ENCODE measurements around the gene MED13L. TPM values are rescaled to one million over a fixed set of nuclear protein-coding genes. Genes with fewer than 3 reads are reported as not detected.

MED13L gene
- total and polyA plus RNA-seq, 2 donors (not counting 3 experiments of a cell fraction or from before 2014, with no cell fraction given) = 27.4 to 93.6 TPM

- no peak for FAIRE-seq
- Histone ChIP-seq H3K9ac (replicated peaks; ENCODE audit: extremely low read depth, insufficient read depth, low read length) (no peak overlapping the region), H3K27ac (ENCODE audit: insufficient read depth, low read depth, low read length) (no peak overlapping the region), H3K4me3 (replicated peaks in 1 of 3; ENCODE audit: insufficient read depth in 1 of 3, low read depth in 1 of 3, low read length in 3 of 3) (no peak overlapping the region), H3K4me2 (ENCODE audit: insufficient read depth, low read length) (no peak overlapping the region), H3K4me1 (ENCODE audit: control insufficient read depth, extremely low read depth, insufficient read depth, low read length) (peaks cover 13% of the 10 kb centered on the region), H3K27me3 (ENCODE audit: control insufficient read depth in 2 of 2, insufficient read depth in 2 of 2, low read length in 2 of 2) (no peaks in the 10 kb centered on the region), H4K20me1 (replicated peaks; ENCODE audit: control insufficient read depth, extremely low read depth, insufficient read depth, low read length) (peaks cover 29% of the 10 kb centered on the region), H3K9me3 (replicated peaks; ENCODE audit: control insufficient read depth, insufficient read depth, low read length) (no peaks in the 10 kb centered on the region), H3K36me3 (ENCODE audit: control insufficient read depth in 2 of 2, extremely low read depth in 1 of 2, insufficient read depth in 2 of 2, low read length in 2 of 2) (no peaks in the 10 kb centered on the region), H3K9me1 (replicated peaks; ENCODE audit: control insufficient read depth, extremely low read depth, insufficient read depth, low read length) (no peaks in the 10 kb centered on the region), H2AFZ (ENCODE audit: low read depth, low read length) (no peak overlapping the region), H3K79me2 (ENCODE audit: control insufficient read depth, insufficient read depth, low read length) (peaks cover 92% of the 10 kb centered on the region)
- POLR2A ChIA-PET = no interaction called here
- CTCF ChIA-PET = interaction anchor here (1.5 to 1.9 kb wide), 2 partner anchors 123 to 265 kb away, joined by 5 read pairs; no protein-coding TSS in a partner anchor
- intact Hi-C loops (cut with micrococcal nuclease) = no loop called here
- BruUV-seq (replicated peaks) = no TSS peak
- no peak for TF ChIP-seq POLR2AphosphoS5 (IDR thresholded peaks at IDR 0.05; ENCODE audit: insufficient read depth, low read depth, low read length)
- TF ChIP-seq GATA2 (IDR thresholded peaks at IDR 0.05; ENCODE audit: insufficient read depth, insufficient read length, low read depth, low read length) = no peak
- TF ChIP-seq EZH2 (IDR thresholded peaks at IDR 0.05; ENCODE audit: borderline replicate concordance, low read depth, low read length, severe bottlenecking) = no peak
- TF ChIP-seq MAX (IDR thresholded peaks at IDR 0.05; ENCODE audit: insufficient read depth, insufficient read length) = no peak
- TF ChIP-seq FOS (IDR thresholded peaks at IDR 0.05; ENCODE audit: borderline replicate concordance, insufficient read depth, low read length) = no peak
- TF ChIP-seq POLR2A (IDR thresholded peaks at IDR 0.05; ENCODE audit: low read depth, low read length) = no peak
- TF ChIP-seq JUN (IDR thresholded peaks at IDR 0.05; ENCODE audit: borderline replicate concordance, insufficient read depth, insufficient read length, low read depth) = no peak
- TF ChIP-seq MYC (IDR thresholded peaks at IDR 0.05; ENCODE audit: low read depth, low read length) = no peak
- TF ChIP-seq CTCF (IDR thresholded peaks at IDR 0.05; ENCODE audit: extremely low read depth in 1 of 2, insufficient read depth in 1 of 2, low read depth in 1 of 2, low read length in 2 of 2) = no peak
- dilution Hi-C loops (cut with MboI; ENCODE audit: extremely low pct_ligation_motif_present, low sequenced_read_pairs) = no loop called here
- DNase-seq (ENCODE audit: low read depth, low spot score) = no peak
Observed at GRCh38 chr12:116263844-116264243, 13.6 kb downstream of the MED13L start.
